AG08395 (cell line): ENCODE measurements around the gene WNK2.

Experiments used
- DNase-seq: peaks from one replicate; pipeline ENCODE4 v3.0.0; 2012; ENCODE audit warnings: mixed read lengths, low spot score

Gene WNK2

DNA sequence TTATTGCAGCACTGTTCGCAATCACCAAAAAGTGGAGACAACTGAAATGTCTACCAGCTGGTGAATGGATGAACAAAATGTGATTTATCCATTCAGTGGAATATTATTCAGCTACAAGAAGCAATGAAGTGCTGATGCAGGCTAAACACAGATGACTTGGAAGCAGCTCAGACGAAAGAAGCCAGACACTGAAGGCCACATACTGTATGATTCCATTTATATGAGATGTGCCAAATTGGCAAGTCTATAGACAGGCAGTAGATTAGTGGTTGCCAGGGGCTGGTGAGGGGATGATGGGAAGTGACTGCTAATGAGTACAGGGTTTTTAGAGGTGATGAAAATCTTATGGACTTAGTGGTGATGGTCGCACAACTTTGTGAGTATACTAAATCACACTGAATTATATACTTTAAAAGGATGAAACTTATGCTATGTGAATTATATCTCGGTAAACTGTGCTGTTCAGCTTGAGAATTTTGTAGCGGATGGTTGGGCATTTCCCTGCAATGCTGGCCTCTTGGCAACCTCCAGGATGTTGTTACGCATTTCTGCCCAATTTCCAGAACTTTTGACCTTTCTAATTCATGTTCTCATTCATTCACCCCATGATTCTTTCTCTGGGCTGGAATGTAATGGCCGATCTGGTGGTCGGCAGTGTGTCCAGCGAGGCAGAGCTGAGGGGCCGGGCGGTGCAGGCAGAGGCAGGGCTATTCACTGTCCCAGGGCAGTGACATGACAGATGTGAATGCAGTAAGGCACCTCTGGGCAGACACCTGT lies 22.0 kb upstream of the WNK2 start:
- DNase-seq, result no peak

DNA sequence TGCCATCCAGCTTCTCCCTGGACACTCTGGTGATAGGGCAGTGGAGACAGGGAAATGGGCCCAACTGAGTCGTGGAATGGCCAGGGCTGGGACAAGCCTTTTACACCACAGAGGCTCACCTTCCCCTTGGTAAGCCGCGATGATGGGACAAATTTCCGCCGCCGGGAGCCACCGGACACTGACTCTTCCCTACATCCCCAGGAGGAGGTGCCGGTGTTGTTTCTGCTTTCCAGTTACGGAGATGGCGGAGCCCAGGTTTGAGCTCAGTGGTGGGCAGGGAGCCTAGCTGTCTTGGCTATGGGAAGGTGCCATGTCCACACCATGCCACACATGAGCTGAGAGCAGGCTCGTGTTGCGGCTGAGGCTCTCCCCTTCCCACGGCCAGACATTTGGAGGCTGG lies 19.9 kb upstream of the WNK2 start:
- no peak for DNase-seq

DNA sequence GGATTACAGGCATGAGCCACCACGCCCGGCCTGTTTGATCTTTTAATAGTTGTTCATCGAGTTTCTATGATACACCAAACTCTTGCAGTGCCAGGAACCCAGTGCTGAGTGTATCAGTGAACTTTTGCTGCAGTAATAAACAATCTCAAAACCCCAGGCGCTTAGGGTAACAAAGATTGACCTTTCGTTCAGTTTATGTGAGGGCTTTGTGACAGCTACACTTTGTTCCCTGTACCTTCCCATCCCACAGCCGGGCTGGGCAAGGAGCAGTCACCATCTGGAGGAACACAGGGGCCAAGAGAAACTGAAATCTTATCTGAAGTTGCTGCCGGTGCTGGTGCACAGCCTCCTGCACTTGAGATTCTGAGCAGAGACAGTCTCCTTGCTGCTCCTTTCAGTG lies 17.2 kb upstream of the WNK2 start:
- no peak for DNase-seq

GRCh38 chr9:93167185-93167584 lies 16.8 kb upstream of the WNK2 start:
- DNase-seq, result no peak

- no peak for DNase-seq
These were observed 16.1 kb upstream of the WNK2 start for GRCh38 chr9:93167838-93168237.

DNA sequence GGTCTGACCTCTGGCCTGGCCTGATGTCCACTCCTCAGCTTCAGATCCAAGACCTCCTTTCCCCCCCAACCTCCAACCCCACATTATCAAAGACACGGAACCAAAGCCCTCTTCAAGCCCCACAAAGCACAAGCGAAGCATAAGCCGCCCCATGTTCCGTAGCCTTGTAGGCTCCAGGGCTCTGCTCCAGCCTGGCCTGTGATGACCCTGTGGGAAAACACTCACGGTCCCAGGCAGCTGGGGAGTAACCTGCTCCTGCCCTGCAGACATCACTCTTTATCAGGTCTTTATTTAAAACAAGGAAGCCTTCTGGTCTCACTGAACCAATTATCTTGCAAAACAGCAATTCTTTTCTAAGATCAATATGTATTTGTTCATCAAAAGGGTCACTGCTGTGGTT lies 15.4 kb upstream of the WNK2 start:
- DNase-seq, result no peak

DNA sequence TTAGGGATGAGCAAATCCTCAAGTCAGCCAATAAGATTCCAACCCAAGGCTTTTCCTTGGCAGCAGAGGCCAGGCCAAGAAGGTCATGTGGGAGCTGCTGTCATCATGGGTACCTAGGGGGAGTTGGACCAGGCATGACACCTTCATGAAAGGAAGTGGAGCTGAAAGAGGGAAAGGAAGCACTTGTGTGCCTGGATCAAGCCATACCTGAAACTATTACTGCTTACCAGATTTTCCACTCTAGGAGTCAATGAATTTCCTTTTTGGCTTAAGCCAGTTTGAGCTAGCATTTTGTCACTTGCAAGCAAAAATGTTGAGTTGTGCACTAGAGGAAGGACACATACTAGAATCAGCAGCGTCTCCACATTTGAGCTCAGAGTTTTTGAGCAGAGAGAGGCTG lies 14.5 kb upstream of the WNK2 start:
- no peak for DNase-seq

DNA sequence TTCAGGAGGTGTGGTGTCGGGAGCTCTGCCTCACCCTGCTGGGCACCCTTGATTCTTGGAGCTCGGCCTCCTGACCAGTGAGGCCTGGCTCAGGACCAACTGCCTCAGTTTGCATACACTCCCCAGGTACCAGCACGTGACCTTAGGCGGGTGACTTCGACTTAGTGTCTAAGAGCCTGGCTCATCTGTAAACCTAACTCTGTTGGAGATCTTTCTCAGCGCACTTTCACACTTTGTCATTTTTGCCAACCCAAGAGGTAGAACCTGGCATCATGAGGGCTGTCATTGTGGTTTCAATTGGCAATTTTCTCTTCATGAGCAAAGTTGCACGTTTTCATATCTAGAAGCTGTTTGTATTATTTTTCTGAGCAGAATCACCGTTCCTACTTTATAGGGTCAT lies 13.4 kb upstream of the WNK2 start:
- no peak for DNase-seq

GRCh38 chr9:93171261-93171990 lies 12.5 kb upstream of the WNK2 start:
- no peak for DNase-seq

DNA sequence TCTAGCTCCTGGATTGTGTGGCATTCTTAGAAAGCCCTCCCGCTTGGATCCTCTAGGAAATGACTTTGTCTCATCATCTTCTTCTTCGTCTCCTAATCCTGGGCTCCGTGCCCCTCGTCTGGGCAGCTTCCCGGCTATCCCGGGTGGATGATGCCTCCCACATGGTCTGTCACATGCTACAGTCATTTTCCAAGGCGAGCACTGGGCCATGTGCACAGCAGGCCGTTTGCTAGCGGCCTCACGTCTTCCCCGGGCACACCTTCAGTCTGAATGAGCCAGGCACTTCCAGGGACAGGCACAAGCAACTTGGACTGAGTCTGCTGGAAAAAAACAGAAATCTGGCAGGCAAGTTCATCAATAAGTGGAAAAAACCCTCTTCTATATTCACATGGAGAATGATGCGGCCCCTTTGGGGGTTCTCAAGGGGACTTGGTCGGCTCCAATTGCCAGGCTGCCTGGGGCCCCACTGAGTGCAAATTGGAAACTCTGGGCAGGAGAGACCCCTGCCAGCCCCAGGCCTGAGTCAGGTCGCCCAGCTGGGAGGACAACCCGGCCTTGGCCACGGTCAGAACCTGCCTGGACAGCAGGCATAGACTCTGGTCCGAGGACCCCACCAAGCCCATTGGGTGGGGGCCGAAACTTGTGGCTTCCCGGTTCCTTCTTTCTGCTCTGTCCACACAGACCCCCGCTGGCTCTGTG lies 11.1 kb upstream of the WNK2 start:
- DNase-seq, result no peak

DNA sequence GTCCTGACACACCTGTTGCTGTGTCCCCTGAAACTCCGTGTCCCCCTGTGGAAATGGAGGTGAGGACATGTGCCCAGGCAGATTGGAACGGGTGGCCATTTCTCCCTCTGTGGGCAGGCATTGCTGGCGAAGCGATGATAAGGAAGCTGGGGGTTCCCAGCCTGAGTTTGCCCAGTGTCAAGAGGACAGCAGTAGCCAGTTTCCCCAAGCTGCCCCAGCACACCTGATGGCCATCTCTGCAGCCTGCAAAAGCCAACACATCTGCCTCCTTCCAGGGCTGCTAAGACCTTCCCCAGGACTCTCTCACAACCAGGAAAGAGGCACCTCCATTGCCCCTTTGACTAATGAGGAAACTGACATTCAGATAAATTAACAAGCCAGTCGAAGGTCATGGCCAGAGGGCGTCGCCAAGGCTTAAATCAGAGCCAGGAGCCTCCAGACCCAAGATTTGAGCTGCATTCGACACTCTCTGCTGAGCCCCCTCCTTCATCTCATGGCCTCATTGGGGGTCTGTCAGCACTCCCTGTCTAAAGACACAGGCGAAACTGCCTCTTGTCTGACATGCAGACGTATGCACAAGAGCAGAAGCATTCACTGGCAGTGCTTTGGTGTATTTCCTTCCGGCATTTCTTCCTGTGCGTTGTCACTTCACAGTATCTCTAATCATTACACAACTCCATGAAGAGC lies 10.4 kb upstream of the WNK2 start:
- no peak for DNase-seq

DNA sequence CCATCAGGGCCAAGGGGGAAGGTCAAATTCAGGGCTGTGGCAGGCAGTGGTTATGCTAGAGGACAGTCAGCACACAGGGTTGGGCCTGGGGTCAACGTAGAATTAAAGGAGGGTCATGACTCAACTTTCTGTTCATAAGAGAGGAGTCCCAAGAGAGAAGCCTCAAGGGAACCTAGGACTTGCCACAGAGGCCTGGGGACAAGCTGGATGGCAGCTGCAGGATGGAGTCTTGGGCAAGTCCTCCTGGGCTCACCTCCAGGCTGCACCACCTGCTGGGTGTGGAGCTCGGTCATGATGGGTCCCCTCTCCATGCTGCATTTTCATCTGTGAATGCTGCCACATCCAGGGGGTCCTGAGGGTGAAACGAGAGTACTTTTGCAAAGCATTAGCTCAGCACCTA lies 9.0 kb upstream of the WNK2 start:
- DNase-seq, result no peak

DNA sequence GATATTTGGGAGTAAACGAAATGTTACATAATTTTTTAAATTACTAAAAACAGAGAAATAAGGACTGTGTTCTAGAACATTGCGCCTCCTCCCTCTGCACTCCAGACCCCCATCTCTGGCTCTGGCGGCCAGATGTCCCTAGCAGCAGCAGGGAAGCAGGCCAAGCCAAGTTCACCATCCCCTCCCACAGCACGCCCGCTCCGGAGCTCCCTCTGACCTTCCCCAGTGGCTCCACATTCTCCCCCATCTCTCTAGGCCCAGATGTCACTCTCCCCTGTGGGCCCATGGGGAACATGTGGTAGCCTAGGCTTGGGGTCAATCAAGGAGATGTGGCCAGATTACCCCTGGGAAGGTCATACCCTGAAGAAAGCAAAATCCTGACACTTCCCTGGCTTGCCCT lies 6.3 kb upstream of the WNK2 start:
- no peak for DNase-seq

- DNase-seq, result no peak
These were observed 4.8 kb upstream of the WNK2 start for GRCh38 chr9:93178851-93179786.

- DNase-seq, result no peak
These were observed 3.0 kb upstream of the WNK2 start for GRCh38 chr9:93180938-93181337.

GRCh38 chr9:93181672-93182435 lies 2.1 kb upstream of the WNK2 start:
- DNase-seq, result no peak

- no peak for DNase-seq
These were observed 1.4 kb upstream of the WNK2 start for GRCh38 chr9:93182572-93182971.

DNA sequence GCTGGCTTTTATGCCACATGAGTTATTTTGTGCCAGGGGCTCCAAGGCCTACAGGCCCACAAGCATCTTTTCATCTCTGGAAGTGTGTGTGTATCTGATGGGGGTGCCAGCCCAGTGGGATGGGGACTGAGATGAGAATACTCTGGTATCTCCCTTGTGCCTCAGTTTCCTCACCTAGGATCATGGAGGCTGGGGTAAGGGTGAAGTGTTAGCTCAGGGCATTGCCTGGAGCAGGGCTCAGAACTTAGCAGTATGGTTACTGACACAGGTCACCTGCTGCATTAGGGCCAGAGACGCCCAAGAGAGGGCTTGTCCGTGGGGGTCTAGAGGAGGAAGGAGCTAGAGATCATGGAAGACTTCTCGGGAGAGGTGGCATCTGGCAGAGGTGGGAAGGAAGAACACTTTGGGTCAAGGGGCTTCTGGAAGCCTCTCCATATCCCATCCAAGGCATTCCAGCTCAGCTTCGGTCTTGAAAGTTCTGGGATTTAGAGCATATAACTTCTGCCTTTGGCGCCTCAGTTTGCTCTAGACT lies 742 bp upstream of the WNK2 start:
- no peak for DNase-seq

DNA sequence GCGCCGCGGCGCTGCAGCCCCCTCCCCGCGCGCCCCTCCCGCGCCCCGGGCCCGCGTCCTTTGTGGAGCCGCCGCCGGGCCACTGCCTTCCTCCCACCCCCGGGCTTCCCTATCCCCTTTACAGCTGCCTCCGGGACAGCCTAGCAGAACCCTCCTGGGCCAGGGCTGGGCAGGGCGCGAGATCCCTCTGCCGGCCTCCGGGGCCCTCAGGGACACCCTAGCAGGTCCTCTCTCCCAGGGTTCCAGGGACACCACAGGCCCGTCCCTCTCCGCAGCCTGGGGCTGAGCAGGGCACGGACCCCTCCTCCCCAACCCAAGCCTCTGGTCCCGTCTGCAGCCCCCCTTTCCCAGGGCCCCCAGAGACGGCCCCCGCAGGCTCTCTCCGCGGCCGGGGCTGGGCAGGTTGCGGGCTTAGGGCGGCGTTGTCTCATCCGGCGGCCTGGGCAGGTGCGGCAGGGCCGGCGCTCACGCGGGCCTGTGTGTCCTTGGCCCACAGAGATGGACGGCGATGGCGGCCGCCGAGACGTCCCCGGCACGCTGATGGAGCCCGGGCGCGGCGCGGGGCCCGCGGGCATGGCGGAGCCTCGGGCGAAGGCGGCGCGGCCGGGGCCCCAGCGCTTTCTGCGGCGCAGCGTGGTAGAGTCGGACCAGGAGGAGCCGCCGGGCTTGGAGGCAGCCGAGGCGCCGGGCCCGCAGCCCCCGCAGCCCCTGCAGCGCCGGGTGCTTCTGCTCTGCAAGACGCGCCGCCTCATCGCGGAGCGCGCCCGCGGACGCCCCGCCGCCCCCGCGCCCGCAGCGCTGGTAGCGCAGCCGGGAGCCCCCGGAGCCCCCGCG lies 710 bp downstream of the WNK2 start:
- DNase-seq, result no peak
